ENCODE measurements around the gene TESK2.

Gene TESK2

DNA sequence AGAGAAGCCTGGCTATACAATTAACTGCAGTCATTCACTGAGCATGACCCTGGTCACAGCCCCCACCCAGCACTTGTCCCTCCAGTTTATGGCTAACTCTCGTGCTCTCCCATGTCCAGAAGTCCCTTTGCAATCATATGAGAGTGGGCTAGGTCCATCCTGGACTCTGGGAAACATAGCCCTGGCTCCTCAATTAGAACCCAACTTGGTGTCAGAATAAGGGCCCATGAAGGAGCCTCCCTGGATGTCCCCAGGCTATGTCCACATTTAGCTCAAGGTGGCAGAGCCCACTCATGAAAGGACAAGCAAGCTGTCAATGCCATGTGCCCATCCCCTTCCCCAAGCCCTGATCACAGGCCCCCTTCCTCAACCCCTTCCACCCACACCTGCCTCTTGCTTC, 191.7 kb downstream of the TESK2 start:
- DNase-seq = no peak

DNA sequence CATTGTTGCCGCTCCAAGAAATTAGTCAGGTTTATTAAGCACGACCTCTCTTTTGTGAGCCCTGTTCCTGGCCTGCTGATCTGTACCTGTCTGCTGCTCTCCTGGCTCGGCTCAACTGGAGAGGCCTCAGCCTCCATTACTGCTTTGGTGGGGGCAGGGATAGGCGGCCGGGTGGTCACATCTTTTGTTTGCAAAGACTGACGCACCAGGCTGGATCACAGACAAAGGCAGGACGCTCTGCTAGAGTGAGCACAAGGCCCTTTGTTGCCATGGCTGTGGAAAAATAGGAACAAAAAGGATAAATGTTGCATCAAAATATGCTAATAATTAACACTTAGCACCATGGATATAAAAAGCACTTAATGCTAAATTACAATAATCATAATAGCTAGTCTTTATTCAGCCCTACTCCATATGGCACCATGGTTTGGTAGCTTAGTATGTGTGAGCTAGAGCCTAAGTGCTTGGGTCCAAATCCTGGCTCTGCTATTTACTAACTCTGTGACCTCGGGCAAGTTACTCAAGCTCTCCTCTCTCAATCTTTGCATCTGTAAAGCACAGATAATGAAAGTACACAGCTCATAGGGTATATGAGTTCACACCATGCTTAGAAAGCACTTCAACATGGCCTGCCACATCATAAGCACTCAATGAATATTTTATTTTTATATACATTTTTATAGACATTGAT, 193.2 kb downstream of the TESK2 start:
- DNase-seq = no peak

All from NCI-H1092 treated with DMSO at 0.1 percent for 48 hours (cell line).